GM19452 (cell line): Measurements from ENCODE around the gene DNAAF5.

Experiments used
- ATAC-seq: cut with Tn5 transposase; IDR thresholded peaks from one replicate; pipeline ENCODE4 v1.9.1; 2021; ENCODE audit not compliant: unreplicated experiment

DNAAF5 gene

DNA sequence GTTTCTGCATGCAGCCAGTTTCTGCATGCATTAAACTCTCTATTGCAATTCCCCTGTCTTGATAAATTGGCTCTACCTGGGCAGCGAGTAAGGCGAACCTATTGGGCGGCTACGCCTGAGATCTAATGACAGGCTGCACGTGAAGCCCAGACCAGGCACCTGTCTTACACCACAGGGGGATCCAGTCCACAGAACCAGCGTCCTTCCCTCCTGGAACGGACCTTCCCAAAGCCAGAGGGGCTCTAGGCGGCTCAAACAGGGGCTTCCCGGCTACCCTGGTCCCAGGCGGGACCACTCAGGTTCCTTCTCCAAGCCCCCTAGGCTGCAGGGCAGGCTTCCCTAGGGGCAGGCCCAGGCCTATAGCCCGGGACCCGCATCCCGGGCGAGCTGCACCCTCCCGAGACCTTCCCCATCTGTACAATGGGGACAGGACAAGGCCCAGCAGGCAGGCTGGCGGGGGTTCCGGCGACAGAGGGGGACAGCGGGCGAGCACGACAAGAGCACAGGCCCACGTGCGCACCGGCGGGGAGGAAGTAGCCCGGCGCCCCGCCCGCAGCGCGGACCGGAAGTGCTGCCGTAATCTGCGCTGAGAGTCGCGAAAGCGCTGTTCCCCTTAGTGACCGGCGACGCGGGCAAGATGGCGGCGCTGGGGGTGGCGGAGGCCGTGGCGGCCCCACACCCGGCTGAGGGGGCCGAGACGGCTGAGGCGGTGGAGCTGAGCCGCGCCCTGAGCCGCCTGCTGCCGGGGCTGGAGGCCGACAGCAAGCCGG is at the start of gene DNAAF5:
TSS of gene DNAAF5 (plus strand) at position 616 of the 770 bp plus-strand sequence. CDS start at position 638, 22 bp downstream.
- peak; percentile 84 for ATAC-seq

DNA sequence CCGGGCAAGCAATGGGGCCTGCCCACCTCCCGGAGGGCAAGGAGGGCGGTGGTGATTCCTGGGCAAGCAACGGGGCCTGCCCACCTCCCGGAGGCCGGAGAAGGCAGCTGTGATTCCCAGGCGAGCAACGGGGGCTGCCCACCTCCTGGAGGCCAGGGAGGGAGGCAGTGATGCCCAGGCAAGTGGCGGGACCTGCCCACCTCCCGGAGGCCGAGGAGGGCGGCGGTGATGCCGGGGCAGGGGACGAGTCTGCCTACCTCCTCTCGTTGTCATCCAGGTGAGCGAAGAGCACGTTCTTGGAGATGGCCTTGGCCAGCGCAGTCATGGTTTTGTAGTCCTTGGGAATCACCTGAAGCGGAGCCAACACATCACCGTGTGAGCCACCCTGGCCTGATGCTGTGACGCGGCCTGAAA is 49.5 kb upstream of the DNAAF5 start:
- no peak for ATAC-seq

DNA sequence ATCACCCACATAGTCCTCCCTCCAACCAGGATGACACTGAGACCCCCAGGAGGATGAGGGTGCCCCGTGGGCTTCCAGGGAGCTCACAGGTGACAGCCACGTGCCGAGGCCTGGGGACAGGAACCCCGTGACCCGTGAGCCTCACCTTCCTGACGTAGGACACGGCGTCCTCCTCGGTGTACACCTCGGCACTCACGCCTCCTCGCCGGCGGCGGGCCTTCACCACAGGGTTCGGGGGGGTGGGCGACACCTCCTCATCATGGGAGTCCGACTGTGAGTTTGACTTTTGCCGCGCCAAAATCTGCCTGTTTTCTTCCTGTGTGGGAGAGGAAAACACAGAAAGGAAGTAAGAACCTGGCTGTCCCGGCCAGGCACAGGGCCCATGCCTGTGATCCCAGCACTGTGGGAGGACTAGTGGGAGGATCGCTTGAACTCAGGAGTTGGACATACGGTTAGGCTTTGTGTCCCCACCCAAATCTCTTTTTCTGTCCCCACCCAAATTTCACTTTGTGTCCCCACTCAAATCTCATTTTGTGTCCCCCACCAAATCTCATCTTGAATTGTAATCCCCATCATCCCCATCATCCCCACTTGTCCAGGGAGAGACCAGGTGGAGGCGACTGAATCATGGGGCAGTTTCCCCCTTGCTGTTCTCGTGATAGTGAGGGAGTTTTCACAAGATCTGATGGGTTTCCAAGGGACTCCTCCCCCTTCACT is 45.9 kb upstream of the DNAAF5 start:
- ATAC-seq, result no peak

DNA sequence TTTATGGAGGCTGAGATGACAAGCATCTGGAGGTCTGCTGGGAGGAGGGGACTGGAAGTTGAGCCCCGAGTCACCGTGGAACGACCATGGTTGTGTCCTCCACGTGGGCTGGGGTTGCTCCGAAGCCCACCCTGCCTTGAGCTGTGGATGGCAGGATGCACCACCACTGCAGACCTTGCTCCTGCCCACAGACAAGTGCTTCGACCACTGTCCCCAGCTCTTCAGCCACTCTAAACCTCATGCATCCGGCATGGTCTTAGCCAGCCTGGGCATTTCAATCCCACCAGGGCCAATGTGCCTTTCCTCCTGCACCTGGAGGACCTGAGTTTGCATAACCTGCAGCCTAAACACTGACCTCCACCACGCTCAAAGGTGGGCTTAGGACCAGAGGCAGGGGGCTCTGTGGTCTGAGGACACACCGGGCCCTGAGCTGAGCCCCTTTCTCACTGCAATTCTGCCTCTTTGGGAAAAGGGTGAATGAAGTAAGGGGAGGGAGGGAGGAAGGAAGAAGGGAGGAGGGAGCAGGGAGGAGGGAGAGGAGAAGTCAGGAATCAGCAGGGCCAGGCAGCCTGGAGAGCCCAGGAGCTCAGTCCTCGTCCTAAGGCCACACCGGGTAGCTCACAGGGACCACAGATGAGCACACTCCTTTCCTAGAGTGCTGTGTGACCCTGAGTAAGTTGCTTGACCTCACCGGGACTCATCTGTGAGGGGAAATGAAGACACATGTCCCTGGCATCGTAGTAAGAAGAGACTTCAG is 44.8 kb upstream of the DNAAF5 start:
- no peak for ATAC-seq

DNA sequence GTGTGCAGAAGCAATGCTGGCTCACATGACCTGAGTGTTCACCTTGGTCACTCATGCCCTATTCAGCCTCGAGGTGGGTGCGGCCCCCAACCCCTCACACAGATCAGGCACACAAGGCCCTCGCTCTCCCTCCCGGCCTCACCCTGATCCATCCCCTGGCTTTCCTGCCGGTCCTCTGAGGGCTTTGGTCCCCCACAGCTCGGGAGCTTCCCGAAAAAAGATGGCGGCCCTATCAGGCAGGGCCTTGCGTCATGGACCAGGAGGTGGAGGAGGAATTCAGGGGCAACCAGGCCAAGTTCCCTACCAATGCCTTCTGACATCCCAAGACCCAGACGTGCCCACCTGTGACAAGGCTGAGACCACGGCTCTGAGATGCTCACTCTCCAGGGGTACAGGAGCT is 43.7 kb upstream of the DNAAF5 start:
- ATAC-seq, result no peak

DNA sequence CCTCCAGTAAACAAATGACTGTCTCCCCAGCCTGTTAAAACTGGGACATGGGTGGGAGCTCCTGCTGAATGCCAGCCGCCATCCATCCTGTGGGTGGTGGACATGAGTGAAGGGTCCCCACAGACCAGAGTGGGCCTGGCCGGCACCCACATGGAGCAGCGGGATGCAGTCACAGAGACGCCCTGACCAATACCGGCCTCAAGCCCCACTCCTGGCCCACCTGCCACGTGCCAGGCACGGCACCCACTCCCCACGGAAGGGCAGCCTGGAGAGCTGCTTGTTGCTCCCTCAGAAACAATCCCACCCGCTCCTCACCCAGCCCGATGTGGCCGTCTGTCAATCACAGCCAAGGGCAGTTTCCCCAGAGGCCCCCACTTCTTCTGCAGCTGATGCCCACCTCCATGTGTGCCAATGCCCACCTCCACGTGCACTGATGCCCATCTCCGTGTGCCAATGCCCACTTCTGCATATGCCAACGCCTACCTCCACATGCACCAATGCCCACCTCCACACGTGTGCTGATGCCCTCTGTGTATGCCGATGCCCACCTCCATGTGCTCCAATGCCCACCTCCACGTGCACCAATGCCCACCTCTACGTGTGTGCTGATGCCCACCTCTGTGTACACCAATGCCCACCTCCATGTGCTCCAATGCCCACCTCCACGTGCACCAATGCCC is 42.8 kb upstream of the DNAAF5 start:
- no peak for ATAC-seq

DNA sequence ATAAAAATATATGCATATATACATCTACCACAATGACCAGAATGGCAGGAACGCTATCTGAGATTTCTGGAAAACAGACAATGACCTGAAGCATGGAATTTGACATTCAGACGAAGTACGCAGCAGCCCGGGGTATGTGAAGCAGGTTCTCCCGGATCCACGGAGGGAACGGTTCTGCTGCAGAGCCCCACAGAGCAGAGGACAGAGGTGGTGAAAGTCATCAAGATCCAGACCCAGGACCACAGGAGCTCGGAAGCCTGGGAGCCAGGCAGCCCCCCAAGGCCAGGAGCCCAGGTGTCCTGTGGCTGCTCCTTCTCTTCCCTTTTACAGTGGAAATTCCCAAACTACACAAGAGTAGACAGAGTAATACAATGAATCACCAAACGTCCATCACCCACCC is 42.1 kb upstream of the DNAAF5 start:
- ATAC-seq, result no peak

DNA sequence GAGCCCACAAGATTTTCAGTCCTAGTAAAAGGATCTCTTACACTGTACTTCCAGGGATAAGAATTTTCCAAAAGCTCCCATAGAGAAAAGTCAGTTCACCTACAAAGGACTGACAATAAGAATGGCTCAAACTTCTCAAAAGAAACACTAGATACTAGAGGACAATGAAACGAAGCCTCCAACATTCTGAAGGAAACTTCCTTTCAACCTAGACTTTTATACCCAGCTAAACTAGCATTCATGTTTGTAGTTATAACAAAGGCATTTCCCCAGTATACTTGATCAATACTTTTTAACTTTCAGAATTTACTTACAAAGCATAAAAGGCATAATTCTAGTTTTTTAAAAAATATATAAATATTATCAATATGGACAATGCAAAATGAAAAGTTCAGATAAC is 41.0 kb upstream of the DNAAF5 start:
- ATAC-seq, result no peak

DNA sequence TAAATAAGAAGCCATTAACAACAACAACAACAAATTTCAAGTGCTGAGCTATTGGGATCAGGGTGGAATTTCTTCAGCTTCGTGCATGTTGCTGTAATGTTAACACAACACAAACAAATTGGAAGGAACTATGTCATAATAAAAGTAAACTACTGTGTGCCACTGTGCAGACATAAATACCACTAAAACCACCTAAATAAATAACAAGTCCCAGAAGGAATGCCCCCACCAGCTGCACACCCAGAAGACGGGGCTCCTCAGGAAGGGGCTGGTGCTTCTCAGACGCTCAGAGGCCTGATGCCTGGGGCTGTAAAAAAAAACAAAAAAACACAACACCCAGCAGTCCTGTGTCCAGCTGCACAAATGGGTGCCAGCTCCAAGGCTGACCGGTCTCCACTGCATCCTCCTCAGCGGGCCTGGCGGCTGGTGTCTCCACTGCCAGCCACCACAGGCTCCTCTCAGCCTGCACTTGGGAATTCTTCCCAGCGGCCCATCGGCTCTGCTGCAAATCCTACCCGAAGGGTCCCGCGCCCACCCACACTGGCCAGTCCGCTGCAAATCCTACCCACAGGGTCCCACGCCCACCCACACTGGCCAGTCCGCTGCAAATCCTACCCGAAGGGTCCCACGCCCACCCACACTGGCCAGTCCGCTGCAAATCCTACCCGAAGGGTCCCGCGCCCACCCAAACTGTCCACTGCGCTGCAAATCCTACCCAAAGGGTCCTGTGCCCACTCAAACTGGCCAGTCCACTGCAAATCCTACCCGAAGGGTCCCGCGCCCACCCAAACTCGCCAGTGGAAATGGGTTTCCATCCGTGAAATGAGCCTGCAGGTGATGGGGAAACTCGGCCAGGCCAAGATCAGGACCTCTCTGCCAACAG is 35.8 kb upstream of the DNAAF5 start:
- ATAC-seq, result no peak

DNA sequence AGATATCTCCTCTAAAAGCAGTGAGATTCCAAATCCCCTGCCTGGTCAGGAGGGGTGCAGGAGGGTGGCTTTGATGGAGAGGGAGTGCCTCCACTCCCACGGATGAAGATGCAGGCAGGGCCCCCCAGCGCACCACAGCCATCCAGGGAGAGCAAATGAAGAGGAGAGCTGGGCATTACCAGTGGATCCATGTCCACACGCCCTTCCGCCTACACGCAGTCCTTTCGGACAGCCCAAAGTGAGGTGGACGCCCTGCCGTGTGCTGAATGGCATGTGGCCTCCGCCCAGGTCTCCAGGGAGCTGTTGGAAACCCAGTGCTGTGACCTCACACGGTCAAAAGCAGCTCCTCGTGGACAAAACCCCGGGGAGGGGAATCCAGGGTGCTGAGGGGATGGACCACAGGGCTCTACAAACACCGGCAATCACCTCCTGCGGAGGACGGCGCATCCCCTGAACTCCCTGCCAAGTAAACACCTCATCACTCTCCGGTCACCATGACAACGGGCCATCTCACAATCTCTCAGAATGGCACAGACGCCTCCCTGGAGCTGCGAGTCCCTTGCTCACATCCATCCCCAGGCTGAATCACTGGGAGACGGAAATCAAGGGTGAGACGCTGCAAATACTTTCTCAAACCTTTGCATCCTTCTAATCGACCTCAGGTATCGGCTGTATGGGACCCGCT is 35.0 kb upstream of the DNAAF5 start:
- ATAC-seq, result no peak

DNA sequence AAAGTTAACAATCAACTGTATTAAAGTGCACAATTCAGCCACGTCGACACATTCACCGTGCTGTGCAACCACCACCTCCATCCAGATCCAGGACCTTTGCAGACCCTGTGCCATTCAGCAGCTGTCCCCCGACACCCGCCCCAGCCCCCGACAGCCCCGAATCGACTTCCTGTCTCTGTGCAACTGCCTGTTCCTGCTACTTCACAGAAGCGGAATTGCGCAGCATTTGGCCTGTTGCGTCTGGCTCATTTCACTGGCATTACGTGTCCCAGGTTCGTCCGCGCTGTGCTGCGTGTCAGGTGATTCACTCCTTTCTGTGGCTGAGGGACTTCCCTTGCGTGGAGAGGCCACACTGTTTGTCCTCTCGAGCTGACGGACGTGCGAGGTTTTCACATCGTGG is 33.2 kb upstream of the DNAAF5 start:
- no peak for ATAC-seq

DNA sequence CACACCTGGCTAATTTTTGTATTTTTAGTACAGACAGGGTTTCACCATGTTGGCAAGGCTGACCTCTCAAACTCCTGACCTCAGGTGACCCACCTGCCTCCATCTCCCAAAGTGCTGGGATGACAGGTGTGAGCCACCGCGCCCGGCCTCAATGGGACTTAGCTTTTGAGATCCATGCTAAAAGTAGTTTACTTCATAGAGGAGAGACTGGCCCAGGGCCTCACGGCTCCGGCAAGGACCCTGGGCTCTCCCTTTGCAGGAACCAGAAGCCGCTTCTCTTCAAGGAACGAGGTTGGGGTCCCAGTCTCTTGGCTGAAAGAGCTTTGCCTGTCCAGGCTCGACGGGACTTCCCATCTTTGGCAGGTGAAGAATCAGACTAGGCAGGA is 30.1 kb upstream of the DNAAF5 start:
- no peak for ATAC-seq

DNA sequence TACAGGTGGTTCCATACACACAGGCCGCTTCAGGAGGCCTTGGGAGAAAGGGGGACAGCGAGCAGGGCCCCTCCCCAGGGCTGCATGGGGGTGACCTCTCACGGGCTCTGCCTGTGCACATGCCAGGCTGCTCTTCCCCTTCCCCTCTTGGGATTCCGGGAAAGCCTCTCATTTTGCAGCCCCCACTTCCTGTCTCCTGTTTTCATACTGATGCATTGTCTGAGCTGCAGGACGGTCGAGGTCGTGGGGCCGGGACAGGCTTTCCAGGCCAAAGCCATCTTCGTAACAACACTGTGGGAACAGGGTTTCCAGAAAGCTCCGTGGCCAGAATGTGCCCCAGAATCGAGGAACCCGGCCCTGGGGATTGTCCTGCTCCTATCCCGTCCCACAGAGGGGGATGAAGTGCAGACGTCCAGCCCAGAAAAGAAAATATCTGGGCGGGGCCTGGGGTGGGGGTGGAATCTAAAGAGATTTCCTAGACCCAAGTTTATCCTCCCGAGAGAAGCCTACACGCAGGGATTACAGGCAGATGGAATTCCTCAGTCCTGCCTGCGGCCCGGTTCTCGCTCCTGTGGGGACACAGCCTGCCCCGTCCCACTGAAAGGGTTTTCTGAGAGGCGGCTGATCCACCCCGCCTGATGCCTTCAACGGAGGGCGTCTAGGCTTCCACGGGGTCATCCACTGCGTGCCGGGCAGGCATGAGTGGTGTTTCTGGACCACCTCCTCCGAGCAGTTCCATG is 29.5 kb upstream of the DNAAF5 start:
- no peak for ATAC-seq

DNA sequence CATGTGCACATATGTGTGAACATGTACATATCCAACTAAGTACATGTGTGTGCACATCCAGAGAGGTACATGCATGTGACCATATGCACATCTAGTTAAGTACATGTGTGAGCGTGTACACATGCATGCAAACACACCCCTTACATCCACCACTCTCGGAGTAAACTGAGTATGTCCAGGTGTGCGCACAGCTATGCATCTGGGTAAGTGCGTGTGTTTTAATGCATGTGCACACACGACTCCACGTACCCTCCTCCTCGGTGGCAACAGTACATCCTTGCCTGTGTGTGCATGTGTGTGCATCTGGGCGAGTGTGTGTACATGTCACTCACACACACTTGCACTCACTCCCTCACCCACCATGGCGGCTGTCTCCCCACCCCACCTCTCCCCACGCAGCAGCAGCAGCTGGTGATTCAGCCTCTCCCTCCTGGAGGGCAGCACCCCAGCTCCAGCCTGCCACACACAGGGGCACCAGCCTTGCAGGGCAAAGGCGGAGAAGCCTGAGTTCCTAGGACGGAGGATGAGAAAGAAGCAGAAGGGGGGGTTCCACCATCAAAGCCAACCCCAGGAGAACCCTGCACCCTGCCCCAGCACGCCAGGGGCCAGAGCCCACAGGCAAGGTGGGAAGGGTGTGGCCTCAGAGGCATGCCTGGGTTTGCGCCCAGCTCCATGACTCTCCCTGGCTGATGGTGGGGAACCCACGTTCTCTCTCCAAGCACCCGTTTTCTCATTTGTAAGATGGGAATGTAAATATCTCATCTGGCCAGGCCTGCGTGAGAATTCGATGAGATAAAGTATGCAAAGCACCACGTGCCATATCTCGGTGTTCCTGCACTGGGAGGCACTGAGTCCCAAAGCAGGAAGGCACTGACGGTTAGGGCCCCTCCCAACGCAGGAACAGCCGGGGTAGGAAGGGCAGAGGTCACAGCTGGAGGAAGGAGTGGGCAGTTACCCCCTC is 27.7 kb upstream of the DNAAF5 start:
- no peak for ATAC-seq

DNA sequence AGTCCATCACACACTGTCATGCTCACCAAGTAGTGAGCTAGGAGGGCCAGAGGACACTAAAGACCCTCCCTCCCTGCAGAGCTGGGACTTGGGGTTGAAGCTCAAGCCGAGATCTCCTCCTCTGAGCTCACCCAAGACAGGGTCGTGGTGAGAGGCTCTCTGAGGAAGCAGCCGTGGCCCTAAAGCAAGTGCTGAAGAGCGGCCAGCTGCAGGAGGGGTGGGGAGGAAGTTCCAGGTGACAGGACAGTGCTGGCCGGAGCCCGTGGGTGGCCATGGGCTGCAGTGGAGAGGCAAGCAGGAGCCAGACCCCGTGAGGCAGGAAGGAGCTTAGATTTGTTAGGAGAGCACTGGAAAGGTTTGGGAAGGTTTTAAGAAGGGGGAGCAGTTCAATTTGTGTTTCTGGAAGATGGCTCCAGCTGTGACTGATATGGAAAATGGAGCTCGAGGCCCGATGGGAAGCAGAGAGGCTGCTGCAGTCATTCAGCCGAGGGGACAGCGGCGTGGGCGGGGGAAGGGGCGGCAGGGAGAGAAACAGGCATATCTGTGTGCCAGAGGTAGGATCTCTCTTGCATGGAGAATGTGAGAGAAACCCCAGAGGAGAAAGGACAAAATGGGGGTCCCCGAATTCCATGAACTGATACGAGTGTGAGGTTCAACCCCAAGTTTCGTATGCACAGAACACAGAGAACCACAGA is 26.9 kb upstream of the DNAAF5 start:
- no peak for ATAC-seq

DNA sequence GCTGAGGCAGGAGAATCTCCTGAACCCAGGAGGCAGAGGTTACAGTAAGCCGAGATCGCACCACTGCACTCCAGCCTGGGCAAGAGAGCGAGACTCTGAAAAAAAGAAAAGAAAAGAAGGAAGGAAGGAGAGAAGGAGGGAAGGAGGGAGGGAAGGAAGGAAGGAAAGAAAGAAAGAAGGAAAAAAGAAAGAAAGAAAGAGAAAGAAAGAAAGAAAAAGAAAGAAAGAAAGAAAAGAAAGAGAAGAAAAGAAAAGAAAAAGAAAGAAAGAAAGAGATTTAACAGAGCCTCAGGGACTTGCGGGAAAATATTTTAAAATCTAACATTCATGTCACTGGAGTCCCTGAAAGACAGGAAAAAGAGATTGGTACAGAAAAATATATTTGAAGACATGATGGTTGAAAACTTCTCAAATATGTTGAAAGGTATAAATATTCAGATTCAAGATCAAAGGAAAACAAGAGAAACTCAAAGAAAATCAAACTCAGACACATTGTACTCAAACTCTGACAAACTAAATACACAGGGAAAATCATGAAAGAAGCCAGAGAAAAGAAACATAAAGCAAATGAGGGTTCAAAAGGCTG is 25.3 kb upstream of the DNAAF5 start:
- no peak for ATAC-seq

DNA sequence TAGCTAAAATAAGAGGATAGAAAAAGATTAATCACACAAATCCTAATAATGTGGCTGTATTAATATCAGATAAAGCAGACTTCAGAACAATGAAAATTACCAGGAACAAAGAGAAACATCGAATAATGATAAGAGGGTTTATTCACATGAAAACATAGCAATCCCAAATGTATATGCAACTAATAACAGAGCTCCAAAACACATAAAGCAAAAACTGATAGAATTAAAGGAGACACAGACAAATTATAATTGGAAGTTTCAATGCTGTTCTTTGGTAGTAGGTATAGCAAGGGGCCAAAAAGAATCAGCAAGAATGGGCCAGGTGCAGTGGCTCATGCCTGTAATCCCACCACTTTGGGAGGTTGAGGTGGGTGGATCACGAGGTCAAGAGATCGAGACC is 23.4 kb upstream of the DNAAF5 start:
- no peak for ATAC-seq
